Ureter (tissue), 1 donor: ENCODE measurements around the gene ACTL6A. TPM values are rescaled to one million over a fixed set of nuclear protein-coding genes. Genes with fewer than 3 reads are reported as not detected.
A peak's percentile ranks its signal among the peaks of the same experiment; 100 is the strongest.
"Not testable (repeated sequence)": the region's sequence is repeated elsewhere in the genome, so short reads cannot be mapped to it uniquely, and the experiment has no call there.

Experiments used
- DNase-seq: peaks from one replicate; pipeline ENCODE4 v3.0.0-alpha.2; 2020; ENCODE audit warnings: low spot score
- total RNA-seq: library from RNA; stranded (reverse); gene quantifications from one replicate; pipeline ENCODE4 v1.2.4, GENCODE V29; 2023
- donor health status: DM: yes; HTN: yes; CAD: no.

ACTL6A gene
- 45.8 TPM for total RNA-seq

DNA sequence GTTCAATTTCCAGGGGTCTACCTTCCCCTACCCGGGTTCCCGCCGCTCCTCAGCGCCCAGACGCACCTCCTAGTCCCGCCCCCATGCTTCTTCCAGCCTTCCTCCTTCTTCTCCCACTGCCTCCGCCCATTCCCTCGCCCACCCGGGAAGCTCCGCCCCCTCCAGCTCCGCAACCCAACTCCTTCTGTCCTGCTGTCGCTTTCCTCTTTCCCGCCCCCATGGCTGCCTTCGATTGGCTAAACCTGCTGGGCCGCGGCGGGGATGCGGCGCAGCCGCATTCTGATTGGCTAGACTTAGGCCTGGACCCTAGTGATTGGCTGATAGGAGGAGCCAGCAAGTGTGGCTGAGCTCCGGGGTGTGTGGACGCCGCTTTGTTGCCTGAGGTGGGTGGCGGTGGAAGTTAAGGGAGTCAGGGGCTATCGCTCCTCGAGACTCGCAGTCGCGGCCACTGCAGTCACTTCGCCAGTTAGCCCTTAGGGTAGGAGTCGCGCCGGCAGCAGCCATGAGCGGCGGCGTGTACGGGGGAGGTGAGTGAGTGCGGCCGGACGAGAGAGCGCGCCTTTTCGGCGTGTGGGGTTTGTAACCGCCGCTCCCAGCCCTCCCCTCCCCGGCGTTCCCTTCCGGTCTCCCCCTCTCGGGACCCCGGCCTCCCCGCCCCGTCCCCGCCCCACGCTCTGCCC is at the start of gene ACTL6A:
Gene ACTL6A (plus strand): TSS at position 336 of the 680 bp plus-strand sequence. CDS start 167 bp downstream, at position 503.
- peak; percentile 100 for DNase-seq

- no peak for DNase-seq
Observed at GRCh38 chr3:179513862-179514261, 48.9 kb upstream of the ACTL6A start.

- DNase-seq: not testable (repeated sequence)
Observed at GRCh38 chr3:179516461-179517251, 46.1 kb upstream of the ACTL6A start.

- DNase-seq: no peak
Observed at GRCh38 chr3:179526482-179526881, 36.2 kb upstream of the ACTL6A start.

DNA sequence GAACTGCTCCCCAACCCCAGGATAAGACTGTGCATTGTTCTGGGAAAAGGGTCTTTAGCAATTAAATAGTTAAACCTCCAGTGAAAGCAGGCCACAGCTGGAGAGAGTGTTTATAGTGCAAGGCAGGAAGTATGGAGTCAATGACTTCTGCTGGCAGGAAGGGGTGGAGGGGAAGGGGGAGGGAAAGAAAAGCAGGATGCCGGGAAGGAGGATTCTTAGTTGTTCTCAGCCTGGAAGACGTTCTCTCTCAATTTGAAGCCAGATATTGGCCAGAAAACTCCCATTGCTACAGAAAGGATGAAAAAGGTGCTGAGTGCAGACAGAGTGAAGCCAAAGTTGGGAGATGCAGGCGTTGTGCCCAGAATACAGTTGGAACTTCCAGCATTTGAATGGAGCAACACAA is 35.7 kb upstream of the ACTL6A start:
- peak; percentile 64 for DNase-seq

DNA sequence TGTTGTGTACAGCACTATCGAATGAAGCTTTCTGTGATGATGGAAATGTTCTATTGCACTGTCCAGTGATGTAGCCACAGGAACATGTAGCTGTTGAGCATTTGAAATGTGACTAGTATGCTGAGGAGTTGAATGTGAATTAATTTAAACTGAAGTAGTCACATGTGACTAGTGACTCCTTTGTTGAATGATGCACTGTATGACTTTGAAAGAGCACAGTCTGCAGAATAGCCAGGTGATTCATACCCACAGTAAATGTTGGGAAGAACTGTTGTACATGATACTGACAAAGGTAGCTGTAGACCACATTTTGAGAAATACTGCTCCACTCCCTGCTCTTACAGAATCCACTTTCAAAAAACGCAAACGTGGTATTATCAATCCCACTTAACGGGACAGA is 34.0 kb upstream of the ACTL6A start:
- no peak for DNase-seq

DNA sequence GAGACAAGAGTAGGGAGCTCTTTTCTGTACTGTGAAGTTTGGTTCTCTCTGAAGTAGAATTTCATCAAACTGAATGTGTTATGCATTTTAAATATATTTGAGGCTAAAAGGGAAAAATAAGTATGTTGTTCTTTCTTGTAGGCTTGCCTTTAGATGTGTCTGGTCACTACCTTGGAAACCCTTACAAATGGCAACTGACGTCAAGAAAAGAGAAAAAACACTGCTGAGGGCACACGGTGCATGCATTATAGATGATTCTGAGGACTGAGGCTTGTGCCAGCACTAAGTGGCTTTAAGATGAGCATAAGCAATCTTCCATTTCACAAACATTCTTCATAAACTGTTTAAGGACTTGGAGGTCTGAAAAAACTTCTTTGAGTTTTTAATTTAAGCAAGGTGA is 31.1 kb upstream of the ACTL6A start:
- DNase-seq: no peak

DNA sequence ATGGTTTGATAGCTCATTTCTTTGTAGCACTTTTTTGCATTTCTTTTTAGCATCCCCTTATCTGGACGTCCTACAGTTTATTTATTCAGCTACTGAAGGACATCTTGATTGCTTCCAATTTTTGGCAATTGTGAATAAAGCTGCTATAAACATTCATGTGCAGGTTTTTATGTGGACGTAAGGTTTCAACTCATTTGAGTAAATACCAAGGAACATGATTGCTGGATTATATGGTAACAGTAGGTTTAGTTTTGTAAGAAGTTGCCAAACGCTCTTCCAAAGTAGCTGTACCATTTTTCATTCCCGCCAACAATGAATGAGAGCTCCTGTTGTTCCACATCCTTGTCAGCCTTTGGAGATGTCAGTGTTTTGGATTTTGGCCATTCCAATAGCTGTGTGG is 29.5 kb upstream of the ACTL6A start:
- DNase-seq: no peak

DNA sequence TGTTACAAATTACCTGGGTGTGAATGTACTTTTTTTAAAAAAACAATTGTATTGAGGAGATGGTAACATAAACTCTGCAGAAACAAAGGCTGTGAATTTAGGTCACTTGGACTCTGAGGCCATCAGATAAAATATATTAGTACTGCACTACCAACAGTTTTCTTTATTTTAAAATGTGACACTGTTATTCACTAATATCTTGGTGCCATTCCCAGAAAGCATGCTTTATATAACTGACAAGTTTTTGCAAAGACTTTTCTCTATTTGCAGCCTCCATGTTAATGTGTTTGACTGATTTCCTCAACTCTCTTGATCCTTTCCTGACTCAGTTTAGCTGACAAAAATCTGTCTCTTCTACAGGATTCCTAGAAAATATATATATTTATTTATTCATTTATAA is 26.5 kb upstream of the ACTL6A start:
- DNase-seq: no peak

DNA sequence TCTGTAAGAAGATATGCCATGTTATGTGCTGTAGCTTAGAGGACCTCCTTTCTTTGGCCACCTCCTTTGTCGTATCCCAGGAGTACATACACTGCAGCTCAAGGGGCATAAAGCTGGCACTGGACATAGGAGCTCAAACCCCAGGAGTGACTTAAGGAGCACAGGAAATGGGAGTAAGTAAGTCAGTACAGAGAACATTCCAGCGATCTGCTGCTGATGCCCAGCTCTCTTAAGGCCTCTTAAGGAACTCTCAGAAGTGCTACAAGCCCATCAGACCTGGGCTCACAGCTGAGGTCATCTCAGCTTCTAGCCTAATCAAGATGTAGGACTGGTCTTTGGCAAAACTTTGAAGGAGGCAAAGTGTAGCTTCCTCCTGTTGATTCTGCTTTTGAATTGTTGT is 21.6 kb upstream of the ACTL6A start:
- no peak for DNase-seq

DNA sequence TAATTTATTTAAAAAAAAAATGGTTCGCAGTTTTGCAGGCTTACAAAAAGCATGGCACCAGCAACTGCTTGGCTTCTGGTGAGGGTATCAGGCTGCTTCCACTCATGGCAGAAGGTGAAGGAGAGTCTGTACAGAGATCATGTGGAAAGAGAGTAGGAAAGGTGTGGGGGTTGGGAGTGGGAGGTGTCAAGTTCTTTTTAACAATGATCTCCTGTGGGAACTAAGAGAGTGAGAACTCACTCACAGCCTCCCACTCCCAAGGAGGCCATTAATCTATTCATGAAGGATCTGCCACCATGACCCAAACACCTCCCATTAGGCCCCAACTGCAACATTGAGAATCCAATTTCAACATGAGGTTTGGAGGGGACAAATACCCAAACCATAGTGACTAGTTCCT is 21.1 kb upstream of the ACTL6A start:
- no peak for DNase-seq

DNA sequence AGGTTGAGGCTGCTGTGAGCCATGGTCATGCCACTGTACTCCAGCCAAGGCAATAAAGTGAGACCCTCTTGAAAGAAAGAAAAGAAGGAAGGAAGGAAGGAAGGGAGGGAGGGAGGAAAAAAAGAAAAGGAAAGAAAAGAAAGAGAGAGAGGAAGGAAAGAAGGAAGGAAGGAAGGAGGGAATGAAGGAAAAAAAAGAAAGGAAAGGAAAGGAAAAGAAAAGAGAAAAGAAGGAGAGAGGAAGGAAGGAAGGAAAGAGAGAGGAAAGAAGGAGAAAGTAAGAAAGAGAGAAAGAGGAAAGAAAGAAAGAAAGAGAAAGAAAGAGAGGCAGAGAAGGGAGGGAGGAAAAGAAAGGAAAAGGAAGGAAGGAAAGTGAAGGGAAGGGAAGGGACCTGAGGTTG is 20.4 kb upstream of the ACTL6A start:
- no peak for DNase-seq

GRCh38 chr3:179544981-179545645 is 17.6 kb upstream of the ACTL6A start:
- DNase-seq: no peak

DNA sequence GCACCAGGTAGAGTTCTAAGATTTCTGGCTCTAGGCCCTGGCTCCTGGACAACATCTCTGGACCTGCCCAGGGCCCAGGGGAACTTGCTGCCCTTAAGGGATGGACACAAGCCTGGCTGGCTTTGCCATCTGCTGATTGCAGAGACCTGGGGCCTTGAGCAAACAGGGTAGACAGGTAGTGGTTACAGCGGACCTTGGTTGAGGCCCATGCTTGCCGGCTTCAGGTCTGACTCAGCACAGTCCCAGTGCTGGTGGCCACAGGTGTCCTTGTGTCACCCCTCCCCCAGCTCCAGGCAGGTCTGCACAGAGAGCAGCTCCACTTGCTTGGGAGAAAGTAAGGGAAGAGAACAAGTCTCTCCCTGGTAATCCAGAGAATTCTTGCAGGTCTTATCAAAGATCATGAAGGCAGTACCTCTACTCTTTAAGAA is 15.9 kb upstream of the ACTL6A start:
- no peak for DNase-seq

DNA sequence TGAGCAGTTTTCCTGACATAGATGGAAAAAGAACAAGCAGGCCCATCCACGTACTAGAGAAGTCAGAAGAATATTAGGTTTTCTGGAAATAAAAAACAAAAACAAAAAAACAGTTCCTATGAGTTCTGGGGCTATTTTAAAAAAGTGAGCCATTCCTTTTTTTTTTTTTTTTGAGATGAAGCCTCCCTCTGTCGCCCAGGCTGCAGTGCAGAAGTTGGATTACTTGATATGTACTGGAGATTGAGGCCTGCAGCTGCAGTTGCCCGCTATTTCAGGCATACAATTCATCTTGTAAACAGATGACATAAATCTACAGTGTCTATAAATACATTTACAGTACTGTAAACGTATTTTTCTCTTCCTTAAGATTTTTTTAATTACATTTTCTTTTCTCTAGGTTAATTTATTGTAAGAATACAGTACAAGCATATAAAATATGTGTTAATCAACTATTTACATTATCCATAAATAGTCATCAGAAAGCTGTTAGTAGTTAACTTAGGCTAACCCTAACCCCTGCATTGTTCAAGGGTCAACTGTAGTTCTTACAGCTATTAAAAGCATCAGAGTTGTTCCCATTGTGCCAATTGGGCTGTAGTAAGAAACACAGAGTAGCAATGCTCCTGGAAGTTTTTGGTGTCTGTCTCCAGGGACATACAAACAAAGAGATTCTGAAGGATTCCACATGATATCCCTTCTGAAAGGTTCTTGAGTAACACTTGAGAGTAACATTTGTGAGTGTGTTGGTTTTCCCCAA is 11.2 kb upstream of the ACTL6A start:
- no peak for DNase-seq

DNA sequence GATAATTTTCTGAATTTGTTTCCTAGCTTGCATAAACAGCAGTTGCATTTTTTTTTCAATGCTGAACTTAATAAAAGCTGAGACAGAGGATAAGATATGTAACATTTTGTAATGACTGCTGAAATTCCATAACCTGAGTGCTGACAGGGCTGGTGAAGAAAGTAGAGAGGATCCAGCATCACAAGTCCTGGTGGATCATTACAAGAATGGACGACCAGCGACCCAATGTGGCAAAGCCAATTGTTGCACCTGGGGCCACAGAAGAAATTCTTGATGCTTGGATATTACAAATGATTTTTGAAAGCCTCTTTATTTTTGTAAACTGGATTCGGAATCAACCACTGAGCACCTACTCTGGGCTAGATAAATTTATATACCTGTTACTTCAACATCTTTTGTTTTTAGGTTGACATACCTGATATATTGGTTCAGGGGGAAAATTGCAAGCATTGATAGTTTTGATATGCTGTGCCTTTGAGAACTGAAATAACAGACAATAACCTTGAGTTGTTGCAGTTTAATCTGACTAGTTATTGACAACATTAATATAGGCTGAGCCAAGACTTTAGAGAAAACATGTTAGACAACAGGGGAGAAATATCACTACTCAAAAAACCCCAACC is 3.9 kb upstream of the ACTL6A start:
- DNase-seq: peak; percentile 65

DNA sequence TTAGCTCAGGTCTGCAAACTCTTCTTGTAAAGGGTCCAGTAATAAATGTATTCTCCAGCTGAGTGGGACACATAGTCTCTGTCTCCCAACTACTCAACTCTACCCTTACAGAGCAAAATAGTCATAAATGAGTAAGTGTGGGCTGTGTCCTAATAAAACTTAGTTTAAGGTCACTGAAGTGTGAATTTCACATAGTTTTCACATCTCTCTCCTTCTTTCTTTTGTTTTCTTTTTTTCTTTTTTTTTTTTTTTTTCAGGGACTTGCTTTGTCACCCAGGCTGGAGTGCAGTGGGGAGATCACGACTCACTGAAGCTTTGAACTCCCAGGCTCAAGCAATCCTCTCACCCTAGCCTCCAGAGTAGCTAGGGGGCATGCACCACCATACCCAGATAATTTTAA is 1.9 kb upstream of the ACTL6A start:
- DNase-seq: no peak

DNA sequence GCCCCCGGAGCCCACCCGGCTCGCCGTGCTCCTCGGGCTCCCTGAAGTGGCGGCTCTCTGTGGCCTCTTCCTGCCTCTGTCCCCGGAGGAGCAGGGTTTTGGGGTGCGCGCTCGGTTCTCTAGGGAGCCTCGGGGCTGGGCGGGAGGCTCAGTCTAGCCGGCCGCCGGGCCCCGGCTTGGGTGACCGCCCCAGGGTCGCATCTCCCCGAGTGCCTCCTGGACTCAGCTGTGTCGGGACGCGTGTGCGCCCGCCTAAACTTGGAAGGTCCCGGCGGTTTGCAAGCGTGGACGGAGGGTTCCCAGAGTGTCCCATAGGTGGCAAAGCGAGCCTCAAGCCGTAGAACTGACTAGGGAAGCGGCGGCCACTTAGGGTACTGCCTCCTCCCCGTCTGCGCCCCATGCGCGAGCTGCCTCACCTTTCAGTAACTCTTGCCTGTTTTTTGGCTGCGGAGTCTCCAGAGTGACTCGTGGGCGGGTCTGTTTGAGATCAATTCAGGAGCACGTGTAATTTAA is 601 bp downstream of the ACTL6A start:
- peak; percentile 63 for DNase-seq

GRCh38 chr3:179565496-179565895 is 2.8 kb downstream of the ACTL6A start:
- no peak for DNase-seq

GRCh38 chr3:179580992-179581391 is 18.3 kb downstream of the ACTL6A start:
- no peak for DNase-seq

DNA sequence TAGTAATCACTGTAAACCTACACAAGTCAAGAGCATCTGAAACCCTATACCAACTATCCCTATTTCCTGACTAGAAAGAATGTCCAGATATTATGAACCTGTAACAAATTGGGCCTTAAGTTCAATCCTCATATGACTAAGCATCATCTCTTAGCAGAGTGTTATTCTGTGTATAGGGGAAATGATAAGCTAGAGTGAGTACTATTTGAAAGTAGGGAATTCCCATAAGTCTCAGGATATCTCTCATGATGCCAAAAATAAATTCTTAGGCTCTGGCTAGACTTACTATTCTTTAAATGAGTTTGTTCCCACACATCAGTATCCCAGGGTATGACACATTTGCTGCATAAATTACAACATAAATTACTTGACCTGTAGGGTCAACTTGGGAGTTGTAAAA is 26.4 kb downstream of the ACTL6A start:
- no peak for DNase-seq
